Stimulated activated CD8-positive, alpha-beta memory T cell treated with anti-CD3 and anti-CD28 coated beads, Interleukin-7, amount 100 ng/mL, for 4 hours (primary cell): ENCODE data around the gene CSMD2.
"Not testable (repeated sequence)": the region's sequence is repeated elsewhere in the genome, so short reads cannot be mapped to it uniquely, and the experiment has no call there.

Experiments used
- DNase-seq, 2 donors: peaks; one replicate each; pipeline ENCODE4 v3.0.0-alpha.2; 2020; ENCODE audit warnings: low read depth in 2 of 2

The CSMD2 gene

GRCh38 chr1:34108711-34109110, 56.3 kb downstream of the CSMD2 start:
- no peak for DNase-seq

GRCh38 chr1:34108269-34108668, 56.8 kb downstream of the CSMD2 start:
- DNase-seq: no peak

- no peak for DNase-seq
Observed at GRCh38 chr1:34101151-34101550, 63.9 kb downstream of the CSMD2 start.

- no peak for DNase-seq
Observed at GRCh38 chr1:34100332-34100731, 64.7 kb downstream of the CSMD2 start.

GRCh38 chr1:34092399-34092798, 72.6 kb downstream of the CSMD2 start:
- not testable (repeated sequence) for DNase-seq

GRCh38 chr1:34089731-34090130, 75.3 kb downstream of the CSMD2 start:
- no peak for DNase-seq

GRCh38 chr1:34087986-34088385, 77.0 kb downstream of the CSMD2 start:
- no peak for DNase-seq

- DNase-seq: no peak
Observed at GRCh38 chr1:34086561-34086960, 78.5 kb downstream of the CSMD2 start.

GRCh38 chr1:34083974-34084373, 81.1 kb downstream of the CSMD2 start:
- no peak for DNase-seq

GRCh38 chr1:34082085-34082670, 82.9 kb downstream of the CSMD2 start:
- DNase-seq: not testable (repeated sequence)

GRCh38 chr1:34078383-34078782, 86.6 kb downstream of the CSMD2 start:
- DNase-seq: no peak

- no peak for DNase-seq
Observed at GRCh38 chr1:34075576-34075975, 89.5 kb downstream of the CSMD2 start.

- DNase-seq: no peak
Observed at GRCh38 chr1:34073028-34073695, 91.9 kb downstream of the CSMD2 start.

- no peak for DNase-seq
Observed at GRCh38 chr1:34070201-34070836, 94.7 kb downstream of the CSMD2 start.

- DNase-seq: no peak
Observed at GRCh38 chr1:34066981-34067603, 97.9 kb downstream of the CSMD2 start.

GRCh38 chr1:34066166-34066565, 98.9 kb downstream of the CSMD2 start:
- DNase-seq: no peak

GRCh38 chr1:34065498-34065897, 99.5 kb downstream of the CSMD2 start:
- no peak for DNase-seq

GRCh38 chr1:34060901-34061415, 104.1 kb downstream of the CSMD2 start:
- DNase-seq: no peak

- DNase-seq: no peak
Observed at GRCh38 chr1:34060187-34060730, 104.8 kb downstream of the CSMD2 start.

GRCh38 chr1:34057347-34058130, 107.5 kb downstream of the CSMD2 start:
- no peak for DNase-seq

GRCh38 chr1:34055818-34056217, 109.2 kb downstream of the CSMD2 start:
- DNase-seq: no peak
